ENCODE results near the gene EML1.

Gene EML1

DNA sequence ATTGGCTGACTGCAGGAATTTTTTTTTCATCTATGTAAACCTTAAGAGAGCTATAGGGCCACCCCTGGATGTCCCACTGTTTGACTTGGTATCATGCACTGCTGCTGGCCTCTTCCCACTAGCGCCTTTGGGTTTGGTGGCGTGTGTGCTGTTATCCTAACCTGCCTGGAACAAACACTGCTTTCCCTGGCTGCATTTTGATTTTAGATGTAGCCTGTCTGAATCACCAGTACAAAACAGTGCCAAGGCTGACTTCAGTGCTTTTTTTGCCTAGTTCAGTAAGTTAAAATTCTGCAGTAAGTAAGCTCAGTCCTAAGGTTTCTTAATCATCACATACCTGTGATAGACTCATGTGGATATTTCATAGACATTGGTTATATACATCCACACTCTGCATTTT, 99.2 kb downstream of the EML1 start:
- no peak overlapping the region for H3K4me3 ChIP-seq (replicated peaks; ENCODE audit: low read depth, low read length)
- TF ChIP-seq, protein P1, sequence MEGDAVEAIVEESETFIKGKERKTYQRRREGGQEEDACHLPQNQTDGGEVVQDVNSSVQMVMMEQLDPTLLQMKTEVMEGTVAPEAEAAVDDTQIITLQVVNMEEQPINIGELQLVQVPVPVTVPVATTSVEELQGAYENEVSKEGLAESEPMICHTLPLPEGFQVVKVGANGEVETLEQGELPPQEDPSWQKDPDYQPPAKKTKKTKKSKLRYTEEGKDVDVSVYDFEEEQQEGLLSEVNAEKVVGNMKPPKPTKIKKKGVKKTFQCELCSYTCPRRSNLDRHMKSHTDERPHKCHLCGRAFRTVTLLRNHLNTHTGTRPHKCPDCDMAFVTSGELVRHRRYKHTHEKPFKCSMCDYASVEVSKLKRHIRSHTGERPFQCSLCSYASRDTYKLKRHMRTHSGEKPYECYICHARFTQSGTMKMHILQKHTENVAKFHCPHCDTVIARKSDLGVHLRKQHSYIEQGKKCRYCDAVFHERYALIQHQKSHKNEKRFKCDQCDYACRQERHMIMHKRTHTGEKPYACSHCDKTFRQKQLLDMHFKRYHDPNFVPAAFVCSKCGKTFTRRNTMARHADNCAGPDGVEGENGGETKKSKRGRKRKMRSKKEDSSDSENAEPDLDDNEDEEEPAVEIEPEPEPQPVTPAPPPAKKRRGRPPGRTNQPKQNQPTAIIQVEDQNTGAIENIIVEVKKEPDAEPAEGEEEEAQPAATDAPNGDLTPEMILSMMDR (IDR thresholded peaks at IDR 0.05; ENCODE audit: low read length, missing control alignments), result no peak
- DNase-seq (ENCODE audit: low read depth), result no peak

DNA sequence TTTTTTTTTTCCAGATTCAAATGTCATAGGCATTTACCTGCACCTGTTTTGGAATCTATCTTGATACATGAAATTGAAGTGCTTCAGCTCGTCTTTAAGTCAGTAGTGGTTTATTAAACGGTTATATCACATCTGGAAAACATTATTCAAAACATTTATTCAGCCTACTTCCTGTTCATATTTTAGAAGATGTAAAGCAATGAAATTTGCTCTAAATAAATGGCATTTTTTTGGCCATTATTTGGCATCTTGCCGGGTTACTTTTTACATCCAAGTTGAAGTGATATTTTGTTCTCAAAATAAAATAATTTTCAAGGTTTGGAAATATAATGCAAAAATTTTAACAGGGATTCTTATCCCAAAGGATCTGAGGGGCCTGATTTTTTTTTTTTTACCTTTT, 103.1 kb downstream of the EML1 start:
- no peak overlapping the region for H3K4me3 ChIP-seq (replicated peaks; ENCODE audit: low read depth, low read length)
- TF ChIP-seq, protein P1 (IDR thresholded peaks at IDR 0.05; ENCODE audit: low read length, missing control alignments), result no peak
- DNase-seq (ENCODE audit: low read depth), result no peak

DNA sequence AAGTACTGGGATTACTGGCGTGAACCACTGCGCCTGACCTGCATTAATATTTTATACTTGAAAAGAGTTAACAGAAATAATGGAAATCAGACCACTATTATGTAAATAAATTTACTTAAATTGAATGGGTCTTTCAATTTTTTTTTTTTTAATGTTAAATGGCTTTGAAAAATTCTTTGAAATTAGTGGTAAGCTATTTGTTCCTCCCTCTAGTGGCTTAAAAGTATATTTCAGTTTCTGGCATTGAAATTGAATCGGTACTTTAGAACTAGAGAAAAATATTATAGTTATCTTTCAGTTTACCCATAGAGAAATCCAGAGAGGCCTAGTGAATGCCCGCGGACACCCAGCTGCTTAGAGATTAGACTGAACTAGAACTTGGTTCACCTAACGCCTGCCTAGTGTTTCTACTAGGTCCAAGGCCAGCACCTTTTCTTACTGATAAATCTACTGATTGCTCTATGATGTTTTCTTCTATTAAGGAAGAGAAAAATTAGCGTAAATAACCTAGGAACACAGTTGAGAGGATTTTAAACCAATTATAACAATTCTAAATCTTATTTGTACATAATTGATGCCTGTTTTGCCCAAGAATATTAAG, 106.5 kb downstream of the EML1 start:
- TF ChIP-seq, protein P1 (IDR thresholded peaks at IDR 0.05; ENCODE audit: low read length, missing control alignments), result peak; percentile 53
- DNase-seq (ENCODE audit: low read depth), result peak; percentile 58

DNA sequence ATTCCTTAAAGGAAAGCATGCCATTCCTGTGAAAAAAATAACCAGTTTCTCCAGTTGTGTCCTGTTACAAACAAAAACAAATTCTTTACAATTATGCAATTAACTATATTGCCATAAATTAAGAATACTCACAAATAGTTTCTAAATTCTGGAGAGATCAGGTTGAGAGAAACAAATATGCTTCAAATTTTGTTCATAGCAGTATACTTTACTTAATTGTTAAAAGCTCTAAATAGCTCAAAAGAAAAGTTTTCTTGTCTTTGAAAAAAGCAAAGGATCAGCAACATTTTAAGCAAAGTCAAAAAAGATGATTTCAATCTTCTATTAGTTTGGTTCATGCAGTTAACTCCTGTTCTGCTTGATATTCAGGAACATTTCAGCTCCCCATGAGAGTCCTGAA, 109.7 kb downstream of the EML1 start:
- TF ChIP-seq, protein P1 (IDR thresholded peaks at IDR 0.05; ENCODE audit: low read length, missing control alignments), result no peak
- no peak overlapping the region for H3K4me3 ChIP-seq (replicated peaks; ENCODE audit: low read depth, low read length)
- no peak for DNase-seq (ENCODE audit: low read depth)

More for the DNA sequence above, 106.5 kb downstream of the EML1 start:
- no peak overlapping the region for H3K4me3 ChIP-seq (replicated peaks; ENCODE audit: low read depth, low read length)

DNA sequence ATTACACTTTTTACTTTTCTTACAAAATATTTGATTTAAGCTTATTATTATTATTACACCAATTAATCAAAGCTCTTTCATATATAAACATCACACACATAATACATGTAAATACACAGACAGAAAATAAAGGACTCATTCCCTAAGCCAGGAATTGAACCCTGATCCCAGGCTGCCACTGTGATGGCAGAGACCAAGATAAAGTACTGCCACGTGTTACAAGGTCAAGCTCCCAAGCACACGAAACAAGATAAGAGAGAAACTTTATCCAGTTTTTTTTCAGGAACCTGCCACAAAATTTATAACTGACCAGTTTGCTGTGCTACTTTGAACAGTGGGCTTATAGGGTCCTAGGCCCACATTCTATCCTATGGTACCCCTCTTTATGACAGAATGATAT, 111.3 kb downstream of the EML1 start:
- no peak overlapping the region for H3K4me3 ChIP-seq (replicated peaks; ENCODE audit: low read depth, low read length)
- TF ChIP-seq, protein P1 (IDR thresholded peaks at IDR 0.05; ENCODE audit: low read length, missing control alignments), result no peak
- no peak for DNase-seq (ENCODE audit: low read depth)

DNA sequence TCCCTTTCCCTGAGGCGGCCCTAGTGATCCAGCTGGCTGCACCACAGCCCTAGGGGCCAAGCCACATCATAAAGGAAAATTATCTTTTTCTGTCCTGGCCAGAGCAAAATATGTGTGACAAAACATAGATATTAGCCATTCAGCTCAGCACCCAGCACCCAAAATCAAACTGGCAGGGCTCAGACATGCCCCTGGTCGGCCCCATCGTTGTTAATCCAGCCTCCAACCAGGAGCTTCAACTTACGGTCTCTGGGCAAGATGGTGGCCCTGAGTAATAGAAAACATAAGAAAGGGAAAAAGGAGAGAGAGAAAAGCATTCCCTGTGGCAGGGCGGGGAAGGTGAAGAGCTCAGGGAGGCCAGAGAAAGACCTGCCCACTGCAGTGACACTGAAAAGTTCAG, 111.9 kb downstream of the EML1 start:
- DNase-seq (ENCODE audit: low read depth), result no peak
- H3K4me3 ChIP-seq (replicated peaks; ENCODE audit: low read depth, low read length), result no peak overlapping the region
- TF ChIP-seq, protein P1 (IDR thresholded peaks at IDR 0.05; ENCODE audit: low read length, missing control alignments), result no peak

All from fibroblast of pulmonary artery (primary cell).